H9 (cell line): Measurements from ENCODE around the gene YWHAB. TPM values are rescaled to one million over a fixed set of nuclear protein-coding genes. Genes with fewer than 3 reads are reported as not detected.

Source experiments
- DNase-seq: peaks from one replicate; pipeline ENCODE4 v3.0.0-alpha.2; 2017
- H2AFZ ChIP-seq: one replicate; pipeline ENCODE4 v1.6.1; 2013; ENCODE audit warnings: mild to moderate bottlenecking, low read length, control low read depth, moderate library complexity
- H2AK5ac ChIP-seq: 2 replicates; pipeline ENCODE4 v1.6.1; 2013; ENCODE audit warnings: low read length, control low read depth, mixed read lengths; ENCODE audit not compliant: insufficient read length
- H2BK120ac ChIP-seq: one replicate; pipeline ENCODE4 v1.6.1; 2013; ENCODE audit warnings: low read depth, mild to moderate bottlenecking, low read length, control low read depth, inconsistent platforms; ENCODE audit not compliant: poor library complexity, severe bottlenecking
- H2BK12ac ChIP-seq: 2 replicates; pipeline ENCODE4 v1.6.1; 2013; ENCODE audit warnings: low read length, control low read depth, mixed read lengths, low read depth; ENCODE audit not compliant: insufficient read length
- H2BK15ac ChIP-seq: 2 replicates; pipeline ENCODE4 v1.6.1; 2013; ENCODE audit warnings: low read depth, low read length, control low read depth
- H2BK20ac ChIP-seq: one replicate; pipeline ENCODE4 v1.6.1; 2013; ENCODE audit warnings: low read depth, mild to moderate bottlenecking, low read length, control low read depth, inconsistent platforms; ENCODE audit not compliant: poor library complexity, severe bottlenecking
- H2BK5ac ChIP-seq: 2 replicates; pipeline ENCODE4 v1.6.1; 2013; ENCODE audit warnings: low read length, control low read depth, mixed read lengths; ENCODE audit not compliant: insufficient read length
- H3K14ac ChIP-seq: 2 replicates; pipeline ENCODE4 v1.6.1; 2013; ENCODE audit warnings: low read length, control low read depth; ENCODE audit not compliant: insufficient read depth
- H3K18ac ChIP-seq: 2 replicates; pipeline ENCODE4 v1.6.1; 2013; ENCODE audit warnings: low read depth, mild to moderate bottlenecking, mixed read lengths, low read length, control low read depth; ENCODE audit not compliant: insufficient read length
- H3K23ac ChIP-seq: 2 replicates; pipeline ENCODE4 v1.6.1; 2013; ENCODE audit warnings: low read length, control low read depth, mixed read lengths, low read depth; ENCODE audit not compliant: insufficient read length
- H3K23me2 ChIP-seq: 2 replicates; pipeline ENCODE4 v1.6.1; 2013; ENCODE audit warnings: low read depth, mild to moderate bottlenecking, mixed read lengths, low read length, control low read depth; ENCODE audit not compliant: insufficient read length, poor library complexity, severe bottlenecking
- H3K27ac ChIP-seq: 2 replicates; pipeline ENCODE4 v1.5.1; 2013; ENCODE audit warnings: low read length, control low read depth, mixed read lengths, low read depth; ENCODE audit not compliant: insufficient read length
- H3K27me3 ChIP-seq: 2 replicates; pipeline ENCODE4 v1.6.1; 2013; ENCODE audit warnings: low read length, control low read depth, inconsistent platforms; ENCODE audit not compliant: insufficient read depth
- H3K4ac ChIP-seq: 2 replicates; pipeline ENCODE4 v1.6.1; 2013; ENCODE audit warnings: low read depth, mild to moderate bottlenecking, control low read depth, inconsistent platforms, low read length, moderate library complexity
- H3K4me1 ChIP-seq: 2 replicates; pipeline ENCODE4 v1.6.1; 2013; ENCODE audit warnings: low read length, control low read depth, inconsistent platforms; ENCODE audit not compliant: insufficient read depth
- H3K4me2 ChIP-seq: 2 replicates; pipeline ENCODE4 v1.6.1; 2013; ENCODE audit warnings: low read length, control low read depth, mixed read lengths; ENCODE audit not compliant: insufficient read length, insufficient read depth
- H3K56ac ChIP-seq: 2 replicates; pipeline ENCODE4 v1.6.1; 2013; ENCODE audit warnings: low read depth, mild to moderate bottlenecking, mixed read lengths, low read length, control low read depth; ENCODE audit not compliant: insufficient read length
- H3K79me1 ChIP-seq: 2 replicates; pipeline ENCODE4 v1.6.1; 2013; ENCODE audit warnings: low read depth, mild to moderate bottlenecking, moderate library complexity, low read length, control low read depth, inconsistent platforms; ENCODE audit not compliant: insufficient read depth, poor library complexity, severe bottlenecking
- H3K79me2 ChIP-seq: 2 replicates; pipeline ENCODE4 v1.6.1; 2013; ENCODE audit warnings: low read length, control low read depth, inconsistent platforms; ENCODE audit not compliant: insufficient read depth
- H3K9ac ChIP-seq: 2 replicates; pipeline ENCODE4 v1.6.1; 2013; ENCODE audit warnings: low read length, control low read depth, mixed read lengths; ENCODE audit not compliant: insufficient read length; ENCODE audit errors: extremely low read depth
- H3K9me3 ChIP-seq: one replicate; pipeline ENCODE4 v1.6.1; 2013; ENCODE audit warnings: low read depth, low read length, inconsistent platforms; ENCODE audit not compliant: control insufficient read depth
- H3T11ph ChIP-seq: one replicate; pipeline ENCODE4 v1.6.1; 2013; ENCODE audit warnings: mild to moderate bottlenecking, low read length, control low read depth, inconsistent platforms
- H4K20me1 ChIP-seq: one replicate; pipeline ENCODE4 v1.6.1; 2013; ENCODE audit not compliant: control insufficient read depth, insufficient read length, insufficient read depth
- H4K5ac ChIP-seq: 2 replicates; pipeline ENCODE4 v1.6.1; 2013; ENCODE audit warnings: low read depth, mild to moderate bottlenecking, mixed read lengths, low read length, control low read depth; ENCODE audit not compliant: insufficient read length
- H4K8ac ChIP-seq: replicated peaks from 2 replicates; pipeline ENCODE4 v1.6.1; 2013; ENCODE audit warnings: low read length, control low read depth, mixed read lengths, low read depth; ENCODE audit not compliant: insufficient read length
- H4K91ac ChIP-seq: 2 replicates; pipeline ENCODE4 v1.6.1; 2013; ENCODE audit warnings: low read depth, mild to moderate bottlenecking, moderate library complexity, mixed read lengths, low read length, control low read depth; ENCODE audit not compliant: insufficient read length
- H3K27ac Mint-ChIP-seq, 3 experiments: 2 replicates in 2 of 3; 3 replicates in 1 of 3; pipeline ENCODE4 v1.8.0; 2020 to 2021; ENCODE audit warnings: mixed read lengths in 3 of 3, mild to moderate bottlenecking in 1 of 3, moderate library complexity in 1 of 3
- H3K27me3 Mint-ChIP-seq: 2 replicates; pipeline ENCODE4 v1.8.0; 2021; ENCODE audit warnings: low read depth, mild to moderate bottlenecking, moderate library complexity, mixed read lengths
- H3K36me3 Mint-ChIP-seq, 3 experiments: 2 replicates in 2 of 3; 3 replicates in 1 of 3; pipeline ENCODE4 v1.8.0; 2020 to 2021; ENCODE audit warnings: low read depth in 3 of 3, mixed read lengths in 3 of 3; ENCODE audit not compliant: insufficient read depth in 1 of 3
- H3K4me1 Mint-ChIP-seq, 2 experiments: 2 replicates each; pipeline ENCODE4 v1.8.0; 2020; ENCODE audit warnings: mixed read lengths in 2 of 2
- H3K4me3 Mint-ChIP-seq, 2 experiments: 2 replicates in 1 of 2; 3 replicates in 1 of 2; pipeline ENCODE4 v1.8.0; 2020 to 2021; ENCODE audit warnings: mild to moderate bottlenecking in 2 of 2, mixed read lengths in 2 of 2, moderate library complexity in 1 of 2
- H3K9me3 Mint-ChIP-seq, 2 experiments: 2 replicates in 1 of 2; 3 replicates in 1 of 2; pipeline ENCODE4 v1.8.0; 2020; ENCODE audit warnings: mild to moderate bottlenecking in 2 of 2, mixed read lengths in 2 of 2, moderate library complexity in 1 of 2
- WGBS: extraction: QIAGEN DNeasy Blood & Tissue Kit; methylation state at CpG from one replicate; pipeline ENCODE4 v1.1.7; 2013; ENCODE audit warnings: missing lambda C conversion rate, low lambda C conversion rate, mixed read lengths; ENCODE audit not compliant: insufficient read length; ENCODE audit errors: extremely low coverage; 5-methylcytosine and 5-hydroxymethylcytosine counted together
- total RNA-seq: library from RNA; stranded (reverse); gene quantifications from 2 replicates; pipeline ENCODE4 v1.2.1, GENCODE V29; 2021
- TF ChIP-seq, protein P1 (sequence below): fragments of 200-600 bp; sonication (generic); conservative IDR thresholded peaks from 3 replicates; pipeline ENCODE4 v1.8.0; 2021; ENCODE audit warnings: antibody characterized with exemption, mild to moderate bottlenecking

Gene YWHAB
- total RNA-seq, 1 experiment from 2014 or later, result 203 TPM

DNA sequence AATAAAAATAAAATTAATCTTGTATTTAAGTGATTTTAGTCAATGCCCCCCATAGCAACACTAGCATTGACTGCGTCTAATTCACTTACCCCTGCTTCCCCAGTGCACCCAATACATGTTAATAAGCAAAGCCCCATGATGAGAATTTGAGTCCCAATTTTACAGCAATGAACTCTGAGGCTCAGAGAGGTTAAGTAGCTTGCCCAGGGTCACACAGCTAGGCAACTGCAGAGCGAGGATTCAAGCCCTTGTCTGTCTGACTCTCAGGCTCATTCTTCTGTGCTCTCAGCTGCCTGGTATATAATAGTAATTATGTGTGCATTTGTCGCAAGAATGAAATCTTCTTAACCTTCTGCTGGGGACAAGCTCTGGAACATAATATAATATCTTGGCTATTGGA lies 32.8 kb downstream of the YWHAB start:
- WGBS, result no CpG with 5 or more reads among the region's 3 CpGs
- no peak overlapping the region for H3K27ac ChIP-seq
- H3K4ac ChIP-seq, result no peak overlapping the region
- H2BK5ac ChIP-seq, result no peak overlapping the region
- H3K79me2 ChIP-seq, result no peaks in the 10 kb centered on the region
- H3K14ac ChIP-seq, result no peak overlapping the region
- H4K91ac ChIP-seq, result no peak overlapping the region
- H3K27me3 ChIP-seq, result no peaks in the 10 kb centered on the region
- H3K4me3 Mint-ChIP-seq, result no peak overlapping the region
- H2BK15ac ChIP-seq, result no peak overlapping the region
- peaks cover 4 to 9% of the 10 kb centered on the region in 2 experiments for H3K4me1 Mint-ChIP-seq
- TF ChIP-seq, protein P1, sequence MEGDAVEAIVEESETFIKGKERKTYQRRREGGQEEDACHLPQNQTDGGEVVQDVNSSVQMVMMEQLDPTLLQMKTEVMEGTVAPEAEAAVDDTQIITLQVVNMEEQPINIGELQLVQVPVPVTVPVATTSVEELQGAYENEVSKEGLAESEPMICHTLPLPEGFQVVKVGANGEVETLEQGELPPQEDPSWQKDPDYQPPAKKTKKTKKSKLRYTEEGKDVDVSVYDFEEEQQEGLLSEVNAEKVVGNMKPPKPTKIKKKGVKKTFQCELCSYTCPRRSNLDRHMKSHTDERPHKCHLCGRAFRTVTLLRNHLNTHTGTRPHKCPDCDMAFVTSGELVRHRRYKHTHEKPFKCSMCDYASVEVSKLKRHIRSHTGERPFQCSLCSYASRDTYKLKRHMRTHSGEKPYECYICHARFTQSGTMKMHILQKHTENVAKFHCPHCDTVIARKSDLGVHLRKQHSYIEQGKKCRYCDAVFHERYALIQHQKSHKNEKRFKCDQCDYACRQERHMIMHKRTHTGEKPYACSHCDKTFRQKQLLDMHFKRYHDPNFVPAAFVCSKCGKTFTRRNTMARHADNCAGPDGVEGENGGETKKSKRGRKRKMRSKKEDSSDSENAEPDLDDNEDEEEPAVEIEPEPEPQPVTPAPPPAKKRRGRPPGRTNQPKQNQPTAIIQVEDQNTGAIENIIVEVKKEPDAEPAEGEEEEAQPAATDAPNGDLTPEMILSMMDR, result no peak
- H4K20me1 ChIP-seq, result no peaks in the 10 kb centered on the region
- H2BK12ac ChIP-seq, result no peak overlapping the region
- no peak for DNase-seq
- no peaks in the 10 kb centered on the region for H3K27me3 Mint-ChIP-seq
- H3K18ac ChIP-seq, result no peak overlapping the region
- peaks cover 20 to 75% (median 62%) of the 10 kb centered on the region in 3 experiments; a peak in 6 of 7 replicates for H3K36me3 Mint-ChIP-seq
- H3K9ac ChIP-seq, result no peak overlapping the region
- peak overlapping the region in 2 of 3 experiments; percentile 72 to 73; a peak in 1 of 7 replicates for H3K27ac Mint-ChIP-seq
- H3T11ph ChIP-seq, result no peak overlapping the region
- H3K23ac ChIP-seq, result no peak overlapping the region
- H3K56ac ChIP-seq, result no peak overlapping the region
- H3K9me3 Mint-ChIP-seq, result no peaks in the 10 kb centered on the region
- no peaks in the 10 kb centered on the region for H3K79me1 ChIP-seq
- H4K8ac ChIP-seq, result no peak overlapping the region
- no peaks in the 10 kb centered on the region for H3K23me2 ChIP-seq
- no peak overlapping the region for H3K4me2 ChIP-seq
- H2BK120ac ChIP-seq, result no peak overlapping the region
- H2AK5ac ChIP-seq, result no peak overlapping the region
- H4K5ac ChIP-seq, result no peak overlapping the region
- H2AFZ ChIP-seq, result no peak overlapping the region
- H2BK20ac ChIP-seq, result no peak overlapping the region
- no peaks in the 10 kb centered on the region; the same call in 1 of the 2 replicates for H3K4me1 ChIP-seq
- no peaks in the 10 kb centered on the region for H3K9me3 ChIP-seq
